NCI-H2227 treated with DMSO at 0.1 percent for 48 hours (cell line): ENCODE measurements around the gene CMA1.
"Not testable (repeated sequence)": the region's sequence is repeated elsewhere in the genome, so short reads cannot be mapped to it uniquely, and the experiment has no call there.

Experiments
- DNase-seq: peaks from one replicate; lab custom pipeline; 2025; lab: John Stamatoyannopoulos, UW

Gene CMA1, protein sequence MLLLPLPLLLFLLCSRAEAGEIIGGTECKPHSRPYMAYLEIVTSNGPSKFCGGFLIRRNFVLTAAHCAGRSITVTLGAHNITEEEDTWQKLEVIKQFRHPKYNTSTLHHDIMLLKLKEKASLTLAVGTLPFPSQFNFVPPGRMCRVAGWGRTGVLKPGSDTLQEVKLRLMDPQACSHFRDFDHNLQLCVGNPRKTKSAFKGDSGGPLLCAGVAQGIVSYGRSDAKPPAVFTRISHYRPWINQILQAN

DNA sequence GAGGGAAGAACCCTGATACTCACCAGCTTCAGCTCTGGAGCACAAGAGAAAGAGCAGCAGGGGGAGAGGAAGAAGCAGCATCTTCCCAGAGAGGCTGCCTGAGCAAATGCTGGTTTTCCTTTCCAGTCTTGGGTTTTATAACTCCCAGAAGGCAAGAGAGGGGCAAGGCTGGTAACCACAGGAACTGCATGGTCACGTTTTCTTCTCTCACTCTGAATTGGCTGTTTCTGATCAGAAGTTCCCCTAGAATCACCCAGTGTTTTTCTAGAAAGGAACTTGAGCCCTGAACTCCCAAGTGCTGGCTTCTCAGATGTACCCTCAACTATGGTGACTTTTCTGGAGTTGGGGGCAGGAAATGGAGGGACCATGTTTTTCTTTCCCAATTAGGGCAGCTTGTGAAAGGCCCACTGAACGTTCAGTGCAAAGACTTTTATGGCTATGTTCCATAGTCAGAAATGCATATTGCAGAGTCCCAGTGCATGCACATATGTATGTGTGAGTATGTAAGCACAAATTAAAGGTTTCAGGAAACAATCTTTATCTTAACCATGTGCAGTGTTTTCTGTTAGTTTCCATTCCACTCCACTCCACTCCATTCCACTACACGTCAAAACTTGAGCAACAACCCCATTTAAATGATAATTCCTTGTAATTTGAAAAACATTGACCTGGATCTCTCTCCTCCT, at the start of gene CMA1:
Gene CMA1, minus strand, starts transcription at position 111 of the 686 bp plus-strand sequence. Its CDS starts 30 bp downstream, at position 81.
- no peak for DNase-seq

DNA sequence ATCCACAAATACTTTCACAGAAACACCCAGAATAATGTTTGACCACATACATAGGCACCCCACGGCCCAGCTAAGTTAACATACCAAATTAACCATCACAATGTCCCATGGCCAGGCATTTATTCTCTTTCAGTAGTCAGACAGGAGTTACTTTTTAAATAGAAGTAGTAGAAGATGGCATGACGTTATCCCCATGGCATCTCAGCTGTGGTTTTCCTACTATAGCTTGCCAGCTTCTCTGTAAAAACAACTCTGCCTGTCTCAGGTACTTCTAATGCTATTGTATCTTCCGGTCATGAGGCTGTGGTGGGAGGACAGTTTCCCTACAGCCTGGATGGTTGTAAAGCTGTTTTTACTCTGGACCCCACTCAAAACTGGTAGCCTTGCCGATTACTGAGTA, 48.7 kb upstream of the CMA1 start:
- DNase-seq: no peak

DNA sequence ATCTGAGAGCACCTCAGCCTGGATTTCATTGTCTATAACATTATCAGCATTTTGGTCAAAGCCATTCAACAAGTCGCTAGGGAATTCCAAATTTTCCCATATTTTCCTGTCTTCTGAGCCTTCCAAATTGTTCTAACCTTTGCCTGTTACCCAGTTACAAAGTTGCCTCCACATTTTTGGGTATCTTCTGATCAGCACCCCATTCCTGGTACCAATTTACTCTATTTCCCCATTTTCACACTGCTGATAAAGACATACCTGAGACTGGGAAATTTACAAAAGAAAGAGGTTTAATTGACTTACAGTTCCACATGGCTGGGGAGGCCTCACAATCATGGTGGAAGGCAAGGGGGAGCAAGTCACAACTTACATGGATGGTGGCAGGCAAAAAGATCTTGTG, 41.0 kb upstream of the CMA1 start:
- DNase-seq: not testable (repeated sequence)

DNA sequence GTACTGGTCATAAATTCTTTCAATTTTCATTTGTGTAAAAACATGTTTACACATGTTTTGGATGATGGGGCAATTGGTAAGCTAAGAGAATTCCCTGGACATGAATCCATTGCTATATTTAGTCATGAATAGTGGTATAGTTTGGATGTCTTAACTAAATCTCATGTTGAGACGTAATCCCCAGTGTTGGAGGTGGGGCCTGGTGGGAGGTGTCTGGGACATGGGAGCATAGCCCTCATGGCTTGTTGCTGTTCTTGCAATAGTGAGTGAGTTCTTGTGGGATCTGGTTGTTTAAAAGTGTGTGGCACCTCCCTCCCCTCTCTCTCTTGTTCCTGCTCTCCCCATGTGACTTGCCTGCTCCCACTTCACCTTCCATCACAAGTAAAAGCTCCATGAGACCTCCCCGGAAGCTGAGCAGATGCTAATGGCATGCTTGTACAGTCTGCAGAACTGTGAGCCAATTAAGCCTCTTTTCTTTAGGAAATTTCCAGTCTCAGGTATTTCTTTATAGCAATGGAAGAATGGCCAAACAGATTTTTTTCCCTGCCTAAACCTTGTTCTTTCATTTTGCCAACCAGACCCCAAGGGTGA, 34.4 kb upstream of the CMA1 start:
- no peak for DNase-seq

DNA sequence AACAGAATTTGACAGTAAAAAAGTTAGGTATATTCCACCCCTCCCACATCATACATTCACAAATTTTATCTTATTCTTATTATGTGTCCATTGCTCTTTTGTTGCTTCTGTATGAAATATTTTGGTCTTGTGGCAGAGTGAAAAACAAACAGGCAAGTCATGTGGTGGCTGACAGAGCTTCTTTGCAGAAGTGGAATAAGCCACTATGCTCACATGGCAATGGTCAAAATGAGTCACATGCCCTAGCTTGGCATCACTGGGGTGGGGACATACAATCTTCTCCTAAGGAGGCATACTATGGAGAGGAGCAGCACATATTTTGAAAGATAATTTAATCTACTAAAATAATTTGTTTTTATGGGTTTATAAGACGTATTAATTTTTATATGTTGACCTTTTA, 27.7 kb upstream of the CMA1 start:
- DNase-seq: no peak

DNA sequence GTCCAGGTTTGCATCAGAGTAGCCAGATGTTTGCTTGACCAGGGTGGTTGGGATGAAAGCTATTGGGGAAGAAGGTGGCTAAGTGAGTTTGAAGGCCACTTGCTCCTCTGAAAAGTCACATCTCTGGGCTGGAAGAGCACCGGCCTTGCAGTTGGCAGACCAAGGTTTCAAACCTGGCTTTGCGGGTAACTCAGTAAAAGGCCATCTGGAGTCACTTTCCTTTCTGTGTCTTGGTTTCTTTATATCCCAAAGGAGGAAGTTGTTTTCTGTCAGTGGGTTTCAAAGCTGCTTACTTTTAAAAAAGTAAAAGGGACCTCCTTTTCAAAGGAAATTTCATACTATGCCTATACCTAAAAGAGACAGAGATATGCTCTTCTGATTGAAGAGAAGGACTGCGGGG, 26.2 kb upstream of the CMA1 start:
- no peak for DNase-seq

DNA sequence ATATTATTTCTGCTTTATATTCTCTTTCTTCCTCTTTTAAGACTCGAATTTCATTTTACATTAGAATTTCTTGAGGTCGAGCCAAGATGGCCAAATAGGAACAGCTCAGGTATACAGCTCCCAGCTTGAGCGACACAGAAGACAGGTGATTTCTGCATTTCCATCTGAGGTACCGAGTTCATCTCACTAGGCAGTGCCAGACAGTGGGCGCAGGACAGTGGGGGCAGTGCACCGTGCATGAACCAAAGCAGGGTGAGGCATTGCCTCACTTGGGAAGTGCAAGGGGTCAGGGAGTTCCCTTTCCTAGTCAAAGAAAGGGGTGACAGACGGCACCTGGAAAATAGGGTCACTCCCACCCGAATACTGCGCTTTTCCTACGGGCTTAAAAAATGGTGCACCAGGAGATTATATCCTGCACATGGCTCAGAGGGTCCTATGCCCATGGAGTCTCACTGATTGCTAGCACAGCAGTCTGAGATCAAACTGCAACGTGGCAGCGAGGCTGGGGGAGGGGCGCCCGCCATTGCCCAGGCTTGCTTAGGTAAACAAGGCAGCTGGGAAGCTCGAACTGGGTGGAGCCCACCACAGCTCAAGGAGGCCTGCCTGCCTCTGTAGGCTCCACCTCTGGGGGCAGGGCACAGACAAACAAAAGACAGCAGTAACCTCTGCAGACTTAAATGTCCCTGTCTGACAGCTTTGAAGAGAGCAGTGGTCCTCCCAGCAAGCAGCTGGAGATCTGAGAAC, 18.0 kb upstream of the CMA1 start:
- DNase-seq: not testable (repeated sequence)

DNA sequence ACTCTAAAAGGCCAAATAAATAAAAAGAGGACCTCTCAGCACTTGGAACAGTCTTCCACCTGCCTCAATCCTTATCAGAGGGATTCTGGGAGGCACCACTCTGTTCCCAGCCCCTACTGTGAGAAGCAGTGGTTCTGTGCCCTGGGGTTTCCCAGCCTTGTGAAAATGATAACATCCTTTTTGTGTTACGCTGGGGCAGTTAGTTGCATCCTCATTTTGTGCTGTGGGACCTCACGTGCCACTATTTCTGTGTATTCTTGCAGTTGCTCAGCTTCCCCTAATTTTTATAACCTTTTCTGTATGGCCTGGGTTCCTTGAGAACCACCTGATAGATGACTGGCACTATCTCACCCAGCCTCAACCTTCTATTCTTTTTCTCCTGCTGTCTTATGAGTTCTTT, 10.8 kb upstream of the CMA1 start:
- no peak for DNase-seq

DNA sequence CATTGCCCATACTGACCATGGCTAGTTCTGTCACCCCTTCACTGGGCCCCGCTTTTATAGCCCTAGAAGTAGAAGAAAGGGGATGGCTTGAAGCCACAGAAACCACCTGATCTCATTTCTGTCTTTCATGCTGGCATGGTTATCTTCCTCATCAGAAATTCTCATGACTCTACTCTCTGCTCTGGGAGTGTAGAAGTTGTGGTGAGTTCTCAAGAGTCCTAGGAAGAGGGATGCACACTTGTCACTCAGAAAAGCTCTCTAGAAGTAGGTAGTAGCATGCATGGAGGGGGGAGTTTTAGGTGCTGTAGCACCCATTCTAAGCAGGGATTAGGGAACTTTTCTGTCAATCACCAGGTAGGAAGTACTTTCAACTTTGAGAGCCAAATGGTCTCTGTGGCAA, 6.1 kb upstream of the CMA1 start:
- DNase-seq: no peak

DNA sequence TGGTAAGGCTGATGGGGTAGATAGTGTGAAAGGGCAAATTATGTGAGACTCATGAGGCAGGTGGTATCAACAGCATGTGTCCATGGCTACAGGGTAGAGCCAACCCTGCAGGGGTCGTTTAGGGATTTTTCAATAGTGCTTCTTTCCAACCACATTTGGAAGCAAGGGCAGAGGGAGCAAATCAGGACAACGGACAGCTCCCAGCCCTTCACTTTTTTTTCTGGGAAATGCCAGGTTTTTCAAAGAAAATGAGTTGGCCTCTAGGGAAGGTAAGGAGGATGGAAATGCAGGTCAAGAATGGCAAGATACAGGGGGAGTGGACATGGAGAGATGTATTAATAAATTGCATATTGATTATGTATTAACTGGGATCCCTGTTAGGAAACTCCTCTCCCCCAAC, 4.9 kb upstream of the CMA1 start:
- DNase-seq: no peak

DNA sequence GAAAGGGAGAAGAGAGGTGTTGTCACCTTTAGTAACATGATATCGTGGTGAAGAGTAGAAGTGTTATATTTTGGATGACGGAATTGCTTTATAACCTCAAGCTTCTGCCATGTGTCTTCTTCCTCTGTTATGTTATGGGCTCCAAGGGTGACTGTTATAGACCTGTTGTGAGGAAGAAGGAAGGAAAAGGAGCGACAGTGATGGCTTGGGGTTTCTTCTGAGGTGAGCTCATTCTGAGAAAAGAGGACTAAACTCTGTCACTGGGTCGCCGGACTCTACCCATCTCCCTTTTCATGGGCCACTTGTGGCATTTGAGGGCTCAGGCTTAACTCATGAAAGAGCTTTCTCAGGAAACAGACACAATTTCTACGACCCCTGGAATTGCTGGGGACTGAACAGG, 1.6 kb downstream of the CMA1 start:
- no peak for DNase-seq

DNA sequence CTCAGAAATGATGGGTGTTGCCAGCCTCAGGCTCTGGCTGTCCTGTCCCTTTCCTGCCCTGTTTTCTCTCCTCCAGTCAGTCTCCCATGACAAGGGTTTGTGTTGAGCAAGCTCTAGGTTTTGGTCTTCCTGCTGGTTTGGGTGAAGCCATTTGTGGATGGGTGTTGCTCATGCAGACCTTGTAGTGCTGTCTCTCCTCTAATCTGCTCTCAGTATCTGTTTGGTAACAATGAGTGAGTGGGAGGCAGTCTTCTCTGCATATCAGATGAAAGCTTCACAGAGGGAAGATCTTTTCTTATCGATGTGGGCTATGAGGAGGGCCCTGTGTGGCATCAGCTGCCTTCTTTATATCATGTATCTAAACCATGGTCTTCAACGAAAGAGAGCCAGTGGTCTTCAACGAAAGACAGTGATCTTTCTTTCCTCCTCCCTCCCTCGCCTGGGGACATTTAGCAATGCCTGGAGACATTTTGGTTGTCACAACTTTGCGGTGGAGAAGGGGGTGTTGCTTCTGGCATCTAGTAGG, 3.6 kb downstream of the CMA1 start:
- no peak for DNase-seq

DNA sequence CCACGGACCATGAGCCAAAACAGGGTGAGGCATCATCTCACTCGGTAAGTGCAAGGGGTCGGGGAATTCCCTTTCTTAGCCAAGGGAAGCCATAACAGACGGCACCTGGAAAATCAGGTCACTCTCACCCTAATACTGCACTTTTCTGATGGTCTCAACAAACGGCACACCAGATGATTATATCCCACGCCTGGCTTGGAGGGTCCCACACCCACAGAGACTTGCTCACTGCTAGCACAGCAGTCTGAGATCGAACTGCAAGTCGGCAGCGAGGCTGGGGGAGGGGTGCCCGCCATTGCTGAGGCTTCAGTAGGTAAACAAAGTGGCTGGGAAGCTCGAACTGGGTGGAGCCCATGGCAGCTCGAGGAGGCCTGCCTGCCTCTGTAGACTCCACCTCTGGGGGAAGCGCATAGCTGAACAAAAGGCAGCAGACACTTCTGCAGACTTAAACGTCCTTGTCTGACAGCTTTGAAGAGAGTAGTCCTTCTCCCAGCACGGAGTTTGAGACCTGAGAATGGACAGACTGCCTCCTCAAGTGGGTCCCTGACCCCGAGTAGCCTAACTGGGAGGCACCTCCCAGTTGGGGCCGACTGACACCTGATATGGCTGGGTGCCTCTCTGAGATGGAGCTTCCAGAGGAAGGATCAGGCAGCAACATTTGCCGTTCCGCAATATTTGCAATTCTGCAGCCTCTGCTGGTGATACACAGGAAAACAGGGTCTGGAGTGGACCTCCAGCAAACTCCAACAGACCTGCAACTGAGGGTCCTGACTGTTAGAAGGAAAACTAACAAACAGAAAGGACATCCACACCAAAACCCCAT, 16.3 kb downstream of the CMA1 start:
- DNase-seq: not testable (repeated sequence)

DNA sequence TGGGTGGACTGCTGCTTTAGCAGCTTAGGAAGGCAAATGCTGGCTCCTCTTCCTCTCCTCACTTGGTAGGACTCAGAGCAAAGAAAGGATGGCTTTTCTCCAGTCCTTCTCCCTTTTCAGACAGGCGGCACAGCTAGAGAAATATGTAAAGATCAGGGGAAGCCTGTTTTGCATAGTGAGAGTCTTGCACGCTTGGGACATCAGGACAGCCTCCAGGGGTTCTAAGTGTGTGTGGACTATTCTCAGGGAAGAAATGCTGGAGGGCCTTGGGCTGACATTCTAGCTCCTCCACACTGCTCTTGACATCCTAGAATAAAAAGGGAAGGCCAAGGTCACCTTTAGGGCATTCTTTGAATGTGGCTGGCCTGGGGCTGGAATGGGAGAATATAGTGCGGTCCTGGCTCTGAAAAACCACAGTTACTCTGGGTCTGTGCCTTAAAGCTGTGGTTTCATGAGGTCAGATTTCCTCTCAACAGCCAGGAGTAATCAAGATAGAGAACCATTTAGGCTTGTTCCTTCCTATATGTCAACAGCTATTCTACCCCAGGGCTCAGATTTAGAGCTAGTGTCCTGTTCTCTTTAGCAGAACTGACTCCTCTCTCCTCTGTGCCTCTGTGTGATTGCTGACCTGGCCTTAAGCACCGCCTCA, 24.3 kb downstream of the CMA1 start:
- no peak for DNase-seq

DNA sequence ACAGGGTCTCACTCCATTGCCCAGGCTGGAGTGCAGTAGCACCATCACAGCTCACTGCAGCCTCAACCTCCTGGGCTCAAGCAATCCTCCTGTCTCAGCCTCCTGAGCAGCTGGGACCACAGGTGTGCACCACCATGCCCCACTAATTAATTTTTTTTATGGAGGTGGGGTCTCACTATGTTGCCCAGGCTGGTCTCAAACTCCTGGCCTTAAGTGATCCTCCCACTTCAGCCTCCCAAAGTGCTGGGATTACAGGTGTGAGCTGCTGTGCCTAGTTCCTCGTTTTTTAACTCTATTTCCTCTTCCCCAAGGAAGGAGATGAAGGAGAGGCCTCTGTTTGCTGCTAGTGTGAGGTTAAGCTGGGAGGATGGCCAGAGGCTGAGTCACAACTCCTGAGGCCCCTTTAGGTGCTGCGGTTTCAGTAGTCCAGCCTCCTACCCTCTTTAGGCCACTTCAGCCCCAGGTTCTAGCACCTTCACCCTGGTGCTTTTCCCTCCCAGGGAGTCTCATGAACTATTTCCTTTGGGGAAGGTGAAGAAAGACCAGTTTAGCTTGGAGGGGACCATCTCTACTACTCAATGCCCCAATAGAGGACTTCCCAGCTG, 25.3 kb downstream of the CMA1 start:
- DNase-seq: not testable (repeated sequence)

DNA sequence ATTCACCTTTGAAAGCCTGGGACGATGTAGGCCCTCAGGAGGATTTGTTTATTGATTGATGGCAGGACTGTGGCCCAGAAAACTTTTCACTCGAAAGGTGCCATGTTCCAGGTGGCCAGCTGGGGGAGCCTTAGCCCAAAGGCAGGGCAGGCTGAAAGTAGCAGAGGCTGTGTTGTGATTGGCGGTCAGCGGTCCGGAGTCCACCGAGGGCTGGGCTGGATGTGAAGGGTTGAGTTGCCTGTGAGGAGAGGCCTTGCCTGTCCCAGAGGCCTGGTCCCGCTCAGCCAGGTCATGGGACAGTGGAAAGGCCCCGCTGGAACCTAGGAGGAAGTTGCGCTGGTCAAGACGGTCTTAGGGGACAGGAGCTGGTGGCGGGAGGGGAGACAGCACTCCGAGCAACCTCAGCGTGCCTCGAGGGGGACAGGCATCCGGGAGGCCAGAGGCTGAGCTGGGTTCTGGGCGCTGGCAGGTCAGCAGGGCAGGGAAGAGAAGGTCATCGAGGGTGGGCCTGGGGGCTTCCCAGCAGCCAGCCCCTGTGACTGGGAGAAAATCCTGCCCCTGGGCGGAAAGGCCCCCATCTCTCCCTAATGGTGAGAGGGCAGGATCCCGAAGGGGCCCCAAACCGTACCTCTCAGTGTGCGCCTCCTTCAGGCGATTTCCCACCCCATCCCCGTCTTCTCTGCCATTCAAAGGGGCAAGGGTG, 26.3 kb downstream of the CMA1 start:
- DNase-seq: no peak

DNA sequence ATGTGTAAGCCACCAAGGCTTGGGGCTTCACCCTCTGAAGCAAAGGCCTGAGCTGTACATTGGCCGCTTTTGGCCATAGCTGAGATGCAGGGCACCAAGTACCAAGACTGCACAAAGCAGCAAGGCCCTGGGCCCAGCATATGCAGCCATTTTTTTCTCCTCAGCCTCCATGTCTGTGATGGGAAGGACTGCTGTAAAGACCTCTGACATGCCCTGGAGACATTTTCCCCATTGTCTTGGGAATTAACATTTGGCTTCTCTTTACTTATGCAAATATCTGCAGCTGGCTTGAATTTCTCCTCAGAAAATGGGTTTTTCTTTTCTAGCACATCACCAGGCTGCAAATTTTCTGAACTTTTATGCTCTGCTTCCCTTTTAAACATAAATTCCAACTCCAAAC, 28.1 kb downstream of the CMA1 start:
- DNase-seq: not testable (repeated sequence)

DNA sequence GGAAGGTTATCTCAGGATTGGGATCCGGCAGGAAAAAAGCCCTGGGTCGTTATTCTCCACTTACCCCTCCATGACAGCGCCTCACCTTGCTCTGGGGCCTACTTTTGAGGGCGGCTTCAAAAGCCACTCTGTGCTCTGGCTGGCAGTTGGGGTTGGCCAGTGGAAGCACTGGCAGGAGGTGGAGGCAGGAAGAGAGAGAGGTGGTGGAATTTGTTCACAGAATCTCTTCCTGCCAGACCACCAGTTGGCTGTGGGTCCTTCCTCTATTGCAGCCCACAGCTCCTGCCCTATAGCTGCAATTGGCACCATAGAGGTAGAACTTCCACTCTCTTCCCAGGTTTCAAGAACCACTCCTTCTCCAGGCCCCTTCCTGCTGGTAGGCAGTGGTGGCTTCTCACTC, 32.8 kb downstream of the CMA1 start:
- no peak for DNase-seq

DNA sequence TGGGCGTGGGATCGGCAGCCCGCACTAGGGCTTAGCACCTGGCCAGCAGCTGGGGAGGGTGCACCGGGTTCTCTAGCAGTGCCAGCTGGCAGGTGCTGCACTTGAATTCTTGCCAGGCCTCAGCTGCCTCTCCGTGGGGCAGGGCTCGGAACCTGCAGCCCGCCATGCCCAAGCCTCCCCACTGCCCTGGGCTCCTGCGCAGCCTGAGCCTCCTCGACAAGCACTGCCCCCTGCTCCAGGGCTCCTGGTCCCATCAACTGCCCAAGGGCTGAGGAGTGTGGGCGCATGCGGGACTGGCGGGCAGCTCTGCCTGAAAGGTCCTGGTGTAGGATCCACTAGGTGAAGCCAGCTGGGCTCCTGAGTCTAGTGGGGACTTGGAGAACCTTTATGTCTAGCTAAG, 34.9 kb downstream of the CMA1 start:
- no peak for DNase-seq

DNA sequence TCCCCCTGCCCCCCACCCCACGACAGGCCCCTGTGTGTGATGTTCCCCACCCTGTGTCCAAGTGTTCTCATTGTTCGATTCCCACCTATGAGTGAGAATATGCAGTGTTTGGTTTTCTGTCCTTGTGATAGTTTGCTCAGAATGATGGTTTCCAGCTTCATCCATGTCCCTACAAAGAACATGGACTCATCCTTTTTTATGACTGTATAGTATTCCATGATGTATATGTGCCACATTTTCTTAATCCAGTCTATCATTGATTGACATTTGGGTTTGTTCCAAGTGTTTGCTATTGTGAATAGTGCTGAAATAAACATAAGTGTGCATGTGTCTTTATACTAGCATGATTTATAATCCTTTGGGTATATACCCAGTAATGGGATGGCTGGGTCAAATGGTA, 37.6 kb downstream of the CMA1 start:
- DNase-seq: not testable (repeated sequence)
